Measurements from ENCODE around the gene LAMA2.

The LAMA2 gene

DNA sequence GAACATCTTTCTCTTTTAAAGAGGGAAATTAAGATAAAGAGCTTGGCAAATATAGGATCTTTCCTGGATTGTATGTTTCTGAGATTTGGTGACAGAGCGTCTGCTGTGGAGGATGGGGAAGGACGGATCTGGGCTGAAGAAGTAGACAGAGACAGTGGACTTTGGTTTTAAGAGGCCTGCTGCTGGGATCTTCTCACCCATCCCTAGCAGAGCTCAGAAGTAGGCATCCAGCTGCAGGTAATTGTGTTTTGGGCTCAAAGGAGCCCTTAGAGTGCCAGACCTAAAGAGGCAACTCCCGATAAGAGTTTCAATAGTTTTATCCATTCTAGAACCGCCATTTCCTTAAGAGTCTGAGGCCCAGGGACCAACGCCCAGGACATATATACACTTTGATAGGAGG lies 20.8 kb downstream of the LAMA2 start:
- in situ Hi-C loops (cut with MboI; ENCODE audit: low sequenced_read_pairs), result no loop called here

GRCh38 chr6:128914051-128914450 lies 31.1 kb downstream of the LAMA2 start:
- in situ Hi-C loops (cut with MboI; ENCODE audit: low sequenced_read_pairs), result no loop called here

DNA sequence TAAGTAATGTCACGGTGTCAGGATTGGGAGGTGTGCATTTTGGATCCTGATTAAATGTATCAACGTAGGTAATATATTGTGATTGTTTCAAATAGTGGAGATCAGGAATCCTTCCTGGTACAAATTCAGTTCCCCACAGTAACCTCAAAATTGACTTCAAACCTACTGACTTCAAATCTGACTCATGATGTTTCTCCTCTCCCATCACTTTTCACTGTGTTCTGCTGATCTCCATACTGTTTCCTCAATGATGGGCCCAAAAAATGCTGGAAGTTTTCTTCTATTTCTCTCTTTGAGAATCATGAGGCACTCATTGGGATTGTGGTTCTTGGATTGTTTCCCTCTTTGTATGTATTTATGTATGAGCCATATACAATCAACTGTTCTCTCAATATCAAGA lies 35.9 kb downstream of the LAMA2 start:
- in situ Hi-C loops (cut with MboI; ENCODE audit: low sequenced_read_pairs), result no loop called here

GRCh38 chr6:128919412-128920180 lies 36.7 kb downstream of the LAMA2 start:
- in situ Hi-C loops (cut with MboI; ENCODE audit: low sequenced_read_pairs), result no loop called here

- in situ Hi-C loops (cut with MboI; ENCODE audit: low sequenced_read_pairs), result no loop called here
Measured at GRCh38 chr6:128925765-128926164, 42.8 kb downstream of the LAMA2 start.

DNA sequence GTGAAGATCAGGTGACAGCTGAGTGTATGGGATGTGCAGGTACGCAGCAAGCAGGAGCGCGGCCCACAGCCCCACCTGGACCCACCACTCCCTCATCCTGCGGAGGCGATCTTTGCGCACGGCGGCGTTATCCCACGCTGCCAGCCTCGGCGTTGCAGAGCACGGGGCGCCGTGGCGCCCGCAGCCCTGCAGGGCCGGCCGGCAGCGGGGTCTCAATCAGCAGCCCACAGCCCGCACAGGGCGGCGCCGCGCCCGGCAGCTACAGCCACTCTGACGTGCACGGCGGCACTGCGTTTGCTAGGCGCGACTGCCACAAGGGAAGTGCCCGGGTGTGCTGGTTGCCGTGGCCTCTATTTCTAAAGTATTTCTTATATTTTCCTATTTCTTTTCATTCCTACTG lies 46.9 kb downstream of the LAMA2 start:
- in situ Hi-C loops (cut with MboI; ENCODE audit: low sequenced_read_pairs), result no loop called here

DNA sequence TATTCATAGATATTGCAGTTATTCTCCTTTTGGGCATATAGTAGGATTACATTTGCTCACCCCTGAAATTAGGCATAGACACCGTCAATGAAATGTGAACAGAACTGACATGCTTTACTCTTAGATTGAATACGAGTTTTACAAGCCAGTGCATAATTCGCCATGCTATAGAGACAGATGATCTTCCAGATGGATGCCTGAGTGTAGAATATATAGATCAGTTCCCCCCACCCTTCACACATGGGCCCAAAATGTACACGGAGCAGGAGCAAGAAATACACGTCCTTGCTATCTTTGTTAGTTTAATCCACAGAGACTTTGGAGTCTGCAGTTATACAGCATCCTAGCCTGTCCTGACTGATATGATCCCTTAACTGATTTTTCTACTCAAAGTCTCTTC lies 47.4 kb downstream of the LAMA2 start:
- in situ Hi-C loops (cut with MboI; ENCODE audit: low sequenced_read_pairs), result no loop called here

DNA sequence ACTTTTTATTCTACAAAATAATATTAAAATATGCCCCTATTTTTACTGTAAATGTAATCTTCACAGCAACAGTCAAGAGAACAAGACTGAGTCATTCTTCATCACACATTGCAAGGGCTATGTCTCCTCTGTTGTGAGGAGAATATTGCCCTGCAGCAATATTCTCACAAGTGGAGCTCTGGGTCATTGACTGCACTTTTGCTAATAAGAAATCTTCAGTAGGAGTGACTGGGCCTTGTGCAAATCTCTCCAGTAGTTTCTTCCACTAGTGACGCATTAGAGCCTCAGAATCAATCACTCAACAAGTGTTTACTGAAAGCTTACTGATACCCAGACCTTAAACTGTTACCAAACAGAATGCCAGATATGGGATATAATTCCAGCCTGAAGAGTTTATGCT lies 49.1 kb downstream of the LAMA2 start:
- in situ Hi-C loops (cut with MboI; ENCODE audit: low sequenced_read_pairs), result no loop called here

GRCh38 chr6:128950864-128951263 lies 67.9 kb downstream of the LAMA2 start:
- in situ Hi-C loops (cut with MboI; ENCODE audit: low sequenced_read_pairs), result no loop called here

DNA sequence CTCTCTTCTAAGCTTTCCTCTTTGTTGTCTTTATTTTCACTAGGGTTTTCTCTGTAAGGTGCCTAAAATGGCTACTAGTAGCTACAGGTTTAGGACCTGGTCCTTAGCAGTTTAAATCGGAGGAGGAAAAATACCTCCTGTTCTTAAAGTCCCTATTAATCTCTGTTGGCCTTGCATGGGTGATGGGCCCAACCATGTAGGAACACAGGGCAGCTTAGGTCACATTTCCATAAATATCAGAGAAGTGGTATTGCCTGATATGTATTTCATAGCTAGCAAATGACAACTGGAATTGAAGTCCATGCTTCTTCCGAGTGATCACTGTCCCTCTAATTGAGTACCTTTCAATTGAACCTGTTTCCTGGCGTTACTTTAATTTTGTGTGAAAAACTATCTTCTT lies 70.0 kb downstream of the LAMA2 start:
- in situ Hi-C loops (cut with MboI; ENCODE audit: low sequenced_read_pairs), result no loop called here

DNA sequence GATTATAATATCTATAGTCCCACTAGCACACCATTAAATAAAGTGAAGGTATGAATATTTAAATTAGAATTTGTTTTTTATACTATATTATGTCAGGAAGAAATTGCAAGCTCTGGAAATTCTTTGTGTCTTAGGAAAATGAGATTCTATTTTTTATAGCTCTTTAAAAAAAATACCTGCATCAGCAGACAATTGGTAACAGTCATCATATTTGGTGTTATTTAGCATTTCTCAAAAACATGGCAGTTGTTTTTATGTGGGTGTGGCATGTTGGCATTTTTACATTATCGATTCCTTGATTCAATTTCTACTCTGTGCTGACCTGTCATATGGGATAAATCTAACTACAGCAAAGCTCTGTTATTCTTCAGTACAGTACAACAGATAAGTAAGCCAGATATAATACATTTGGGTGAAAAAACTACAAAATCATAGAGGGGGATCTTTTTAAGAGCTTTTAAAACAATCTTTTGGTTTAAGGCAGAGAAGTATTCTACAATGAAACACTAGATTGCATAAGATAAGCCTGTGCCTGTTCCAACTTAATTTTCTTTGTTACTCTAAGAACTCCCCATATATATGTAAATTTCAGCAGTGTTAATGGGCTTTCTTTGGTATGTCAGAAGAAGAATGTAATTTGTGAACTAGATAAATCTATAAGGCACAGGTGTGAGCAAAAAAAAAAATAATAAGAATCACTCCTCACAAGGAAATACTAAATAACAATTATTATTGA lies 71.5 kb downstream of the LAMA2 start:
- in situ Hi-C loops (cut with MboI; ENCODE audit: low sequenced_read_pairs), result no loop called here

DNA sequence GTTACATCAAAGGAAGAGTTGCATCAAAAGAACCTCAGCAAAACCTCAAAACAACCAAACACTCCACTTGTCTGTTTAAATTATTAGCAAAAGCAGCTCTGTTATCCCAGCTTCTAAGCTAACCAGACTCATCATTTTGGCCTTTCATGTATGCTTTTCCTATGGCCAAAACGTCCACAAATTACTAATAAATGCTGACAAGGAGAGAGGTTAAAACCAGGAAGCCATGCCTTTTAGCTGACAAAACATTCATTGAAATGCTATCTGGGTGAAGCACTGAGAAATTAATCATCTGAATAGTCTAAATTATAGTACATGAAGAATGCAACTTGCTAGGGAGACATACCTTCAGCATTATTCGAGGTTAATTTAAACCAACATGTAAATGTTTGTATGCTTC lies 80.6 kb downstream of the LAMA2 start:
- in situ Hi-C loops (cut with MboI; ENCODE audit: low sequenced_read_pairs), result no loop called here

GRCh38 chr6:128964233-128964755 lies 81.4 kb downstream of the LAMA2 start:
- in situ Hi-C loops (cut with MboI; ENCODE audit: low sequenced_read_pairs), result no loop called here

DNA sequence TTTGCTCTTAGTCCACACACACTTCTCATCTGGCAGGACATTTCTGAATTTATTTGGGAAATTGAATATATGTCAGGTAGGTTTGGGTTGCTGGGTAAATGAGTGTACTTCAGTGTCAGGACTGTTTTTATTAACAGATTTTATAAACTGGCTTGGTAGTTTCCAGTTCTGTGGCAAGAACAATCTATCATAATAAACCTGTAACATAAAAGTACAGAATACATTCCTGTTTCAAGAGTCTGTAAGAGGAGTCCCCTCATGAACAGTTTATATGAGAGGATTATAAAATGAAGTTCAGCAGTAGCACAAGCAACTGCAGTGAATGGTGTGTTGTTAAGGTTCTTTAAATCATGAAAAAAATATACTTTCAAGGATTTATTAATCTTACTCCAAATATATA lies 81.8 kb downstream of the LAMA2 start:
- in situ Hi-C loops (cut with MboI; ENCODE audit: low sequenced_read_pairs), result no loop called here

GRCh38 chr6:128966934-128967333 lies 84.0 kb downstream of the LAMA2 start:
- in situ Hi-C loops (cut with MboI; ENCODE audit: low sequenced_read_pairs), result no loop called here

DNA sequence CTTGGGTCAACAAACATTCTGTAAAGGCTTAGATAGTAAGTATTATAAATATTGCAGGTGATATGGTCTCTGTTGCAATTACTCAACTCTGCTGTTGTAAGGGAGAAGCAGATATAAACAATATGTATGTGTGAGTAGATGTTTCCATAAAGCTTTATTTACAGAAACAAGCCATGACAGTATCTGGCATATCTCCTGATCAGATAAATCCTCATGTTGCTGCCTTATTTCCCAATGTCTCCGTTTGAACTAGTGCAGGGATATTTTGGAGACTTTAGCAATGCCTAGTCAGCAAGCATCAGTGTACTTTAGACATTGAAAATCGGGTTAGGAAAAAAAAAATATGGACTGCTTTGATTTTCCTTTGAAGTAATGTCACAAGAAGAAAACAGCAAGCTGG lies 96.1 kb downstream of the LAMA2 start:
- in situ Hi-C loops (cut with MboI; ENCODE audit: low sequenced_read_pairs), result no loop called here

- in situ Hi-C loops (cut with MboI; ENCODE audit: low sequenced_read_pairs), result no loop called here
Measured at GRCh38 chr6:128981716-128982115, 98.8 kb downstream of the LAMA2 start.

- in situ Hi-C loops (cut with MboI; ENCODE audit: low sequenced_read_pairs), result no loop called here
Measured at GRCh38 chr6:128990360-128990759, 107.4 kb downstream of the LAMA2 start.

- in situ Hi-C loops (cut with MboI; ENCODE audit: low sequenced_read_pairs), result no loop called here
Measured at GRCh38 chr6:128990915-128991314, 108.0 kb downstream of the LAMA2 start.

DNA sequence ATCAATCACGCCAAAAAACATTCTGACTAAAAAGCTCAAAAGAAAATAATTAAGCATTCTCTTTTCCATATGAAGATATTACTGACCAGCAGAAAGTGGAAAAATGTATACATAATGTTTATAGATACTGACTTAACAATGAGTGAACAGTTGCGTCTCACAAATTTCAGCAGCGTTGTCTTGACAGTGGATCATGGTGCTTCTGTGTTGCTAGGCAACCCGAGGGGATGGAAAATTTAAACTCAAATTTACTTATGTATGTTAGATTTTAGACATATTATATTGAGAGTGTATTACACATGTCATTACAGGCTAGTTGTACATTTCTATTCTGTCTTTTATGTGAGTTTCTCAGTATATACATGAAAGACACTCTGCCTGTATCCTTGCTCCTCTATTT lies 110.2 kb downstream of the LAMA2 start:
- in situ Hi-C loops (cut with MboI; ENCODE audit: low sequenced_read_pairs), result no loop called here

DNA sequence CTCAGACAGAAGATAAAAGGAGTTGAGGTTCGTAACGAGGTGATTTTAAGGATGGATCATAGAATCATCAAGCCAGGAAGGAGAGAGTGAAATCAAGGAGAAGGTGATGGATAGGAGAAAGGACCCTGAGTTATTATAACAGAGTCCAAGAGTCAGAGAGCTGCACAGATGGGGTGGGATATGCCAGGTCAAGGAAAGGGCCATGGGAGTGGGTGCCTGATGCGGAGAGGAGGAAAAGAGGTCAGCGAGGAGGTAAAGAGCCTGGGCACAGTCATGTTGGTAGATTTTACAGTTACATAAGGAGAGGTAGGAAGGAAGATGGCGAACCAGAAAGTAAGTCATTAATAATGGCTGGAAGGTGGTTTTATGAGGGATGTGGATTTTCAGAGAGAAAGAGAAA lies 114.9 kb downstream of the LAMA2 start:
- in situ Hi-C loops (cut with MboI; ENCODE audit: low sequenced_read_pairs), result no loop called here

Measured in HL-60/S4 treated with phorbol 12-myristate 13-acetate at 8.2 ng/mL for 4 days and 3 days (cell line).